K562 (cell line): ENCODE results near the gene ZFYVE21. TPM values are rescaled to one million over a fixed set of nuclear protein-coding genes. Genes with fewer than 3 reads are reported as not detected.

Experiments used
- ATAC-seq: fragments of 200-7000 bp; cut with Tn5 transposase; 3 replicates; pipeline ENCODE4 v1.9.1; 2020; ENCODE audit warnings: moderate library complexity
- BruUV-seq: library from RNA; stranded (reverse); fragments of 400-500 nt; replicated peaks from 2 replicates; lab custom pipeline; 2021; lab: Mats Ljungman, UMichigan
- CTCF ChIA-PET: fragments of 300-600 bp; formaldehyde crosslinking; extraction: SDS; loops from one replicate; lab custom pipeline; 2021; ENCODE audit warnings: low intra/inter-chr PET ratio; lab: Yijun Ruan, JAX
- POLR2A ChIA-PET: fragments of 300-600, 350-650 bp; sonication (Branson Sonifier 250); formaldehyde crosslinking; extraction: SDS; loops from one replicate; lab custom pipeline; 2021; ENCODE audit warnings: antibody characterized with exemption, inconsistent platforms; lab: Yijun Ruan, JAX
- DNase-seq, 4 experiments: peaks; one replicate each; pipeline versions ENCODE4 v3.0.0 to v3.0.0-alpha.2; 2011 to 2018; ENCODE audit warnings: low spot score in 3 of 4, mixed read lengths in 3 of 4; ENCODE audit errors: extremely low read depth in 1 of 4
- FAIRE-seq: peaks from 2 replicates; lab custom pipeline; 2011; peaks lifted over from hg19 to GRCh38; lab: Jason Lieb, UNC
- H2AFZ ChIP-seq: 2 replicates; pipeline ENCODE4 v1.6.0; 2011; ENCODE audit warnings: low read depth, low read length, control low read depth, inconsistent platforms
- H3K27ac ChIP-seq: fragments of 200-600 bp; 3 replicates; pipeline ENCODE4 v1.8.0; 2011; ENCODE audit warnings: low read depth, mild to moderate bottlenecking, control low read depth, inconsistent platforms, low read length, moderate library complexity, mixed read lengths; ENCODE audit errors: extremely low read depth
- H3K27me3 ChIP-seq, 2 experiments: fragments of 300-600 bp in 1 of 2; 2 replicates in 1 of 2; 3 replicates in 1 of 2; pipeline versions ENCODE4 v1.6.0 to v1.8.0; 2011; ENCODE audit warnings: inconsistent platforms in 2 of 2, low read length in 2 of 2, mild to moderate bottlenecking in 1 of 2, mixed read lengths in 1 of 2, moderate library complexity in 1 of 2; ENCODE audit not compliant: control insufficient read depth in 2 of 2, insufficient read depth in 2 of 2
- H3K36me3 ChIP-seq: fragments of 300-600 bp; 3 replicates; pipeline ENCODE4 v1.8.0; 2011; ENCODE audit warnings: mild to moderate bottlenecking, low read length, inconsistent platforms; ENCODE audit not compliant: control insufficient read depth, insufficient read depth
- H3K4me1 ChIP-seq, 2 experiments: fragments of 200-600 bp in 1 of 2; replicated peaks in 1 of 2; 2 replicates in 1 of 2; 3 replicates in 1 of 2; pipeline versions ENCODE4 v1.5.1 to v1.8.0; 2011; ENCODE audit warnings: inconsistent platforms in 2 of 2, low read length in 2 of 2, mild to moderate bottlenecking in 1 of 2, mixed read lengths in 1 of 2, moderate library complexity in 1 of 2; ENCODE audit not compliant: control insufficient read depth in 2 of 2, insufficient read depth in 2 of 2
- H3K4me2 ChIP-seq: 2 replicates; pipeline ENCODE4 v1.6.1; 2011; ENCODE audit warnings: low read length, control low read depth, inconsistent platforms, mixed read lengths; ENCODE audit not compliant: insufficient read depth
- H3K4me3 ChIP-seq: fragments of 200-600 bp; sonication (generic), shearing (Covaris generic); 2 replicates; pipeline ENCODE4 v1.5.1; 2016; ENCODE audit warnings: control low read depth, inconsistent platforms
- H3K79me2 ChIP-seq: fragments of 200-600 bp; 3 replicates; pipeline ENCODE4 v1.8.0; 2011; ENCODE audit warnings: low read length, inconsistent platforms; ENCODE audit not compliant: control insufficient read depth, insufficient read depth
- H3K9ac ChIP-seq, 2 experiments: 2 replicates each; pipeline versions ENCODE4 v1.6.0 to v1.6.1; 2011; ENCODE audit warnings: low read depth in 2 of 2, low read length in 2 of 2, control low read depth in 1 of 2, inconsistent platforms in 1 of 2, mild to moderate bottlenecking in 1 of 2, mixed read lengths in 1 of 2; ENCODE audit not compliant: insufficient read depth in 1 of 2
- H3K9me1 ChIP-seq: one replicate; pipeline ENCODE4 v1.6.0; 2011; ENCODE audit warnings: inconsistent platforms, mild to moderate bottlenecking, low read length, moderate library complexity; ENCODE audit not compliant: control insufficient read depth, insufficient read depth
- H3K9me3 ChIP-seq: replicated peaks from 2 replicates; pipeline ENCODE4 v1.5.1; 2011; ENCODE audit warnings: low read depth, low read length, inconsistent platforms; ENCODE audit not compliant: control insufficient read depth, insufficient read depth
- H4K20me1 ChIP-seq: replicated peaks from 2 replicates; pipeline ENCODE4 v1.6.1; 2011; ENCODE audit warnings: low read length, inconsistent platforms, mixed read lengths; ENCODE audit not compliant: control insufficient read depth, insufficient read depth
- ELF4 ChIP-seq: fragments of 450-650 bp; formaldehyde crosslinking; IDR thresholded peaks from 2 replicates; pipeline ENCODE4 v1.4.0; 2022; ENCODE audit warnings: missing genetic modification characterization
- EWSR1 ChIP-seq: fragments of 450-650 bp; IDR thresholded peaks from 2 replicates; pipeline ENCODE4 v1.6.1; 2018; ENCODE audit warnings: borderline replicate concordance, mild to moderate bottlenecking, low read depth, moderate library complexity; ENCODE audit not compliant: partially characterized antibody
- HMGN3 ChIP-seq: IDR thresholded peaks from 2 replicates; pipeline ENCODE4 v1.6.1; 2011; ENCODE audit warnings: borderline replicate concordance, low read depth, mild to moderate bottlenecking, mixed read lengths, low read length; ENCODE audit not compliant: insufficient read length; ENCODE audit errors: extremely low read depth
- MYC ChIP-seq, 2 experiments: fragments of 250-450 bp in 1 of 2; sonication (Bioruptor Pico) in 1 of 2; IDR thresholded peaks; 2 replicates each; pipeline versions ENCODE4 v1.5.1 to v1.6.1; 2012 to 2021; ENCODE audit warnings: low read depth in 2 of 2, borderline replicate concordance in 1 of 2, improper control_type of control experiment in 1 of 2, low read length in 1 of 2, mild to moderate bottlenecking in 1 of 2, moderate library complexity in 1 of 2
- NELFE ChIP-seq: IDR thresholded peaks from 2 replicates; pipeline ENCODE4 v1.6.1; 2011; ENCODE audit warnings: mild to moderate bottlenecking; ENCODE audit not compliant: insufficient read depth, insufficient read length
- PHB ChIP-seq: fragments of 250-450 bp; sonication (Bioruptor Pico); IDR thresholded peaks from 2 replicates; pipeline ENCODE4 v1.5.0; 2021
- SNAPC5 ChIP-seq: fragments of 250-450 bp; sonication (Bioruptor Pico); IDR thresholded peaks from 2 replicates; pipeline ENCODE4 v1.8.0; 2021; ENCODE audit warnings: moderate library complexity, mild to moderate bottlenecking, inconsistent platforms
- SP2 ChIP-seq: IDR thresholded peaks from 2 replicates; pipeline ENCODE4 v1.6.1; 2011; ENCODE audit warnings: mild to moderate bottlenecking, low read depth, low read length, moderate library complexity; ENCODE audit not compliant: poor library complexity, severe bottlenecking; ENCODE audit errors: extremely low read depth
- THAP12 ChIP-seq: fragments of 250-450 bp; sonication (Bioruptor Pico); IDR thresholded peaks from 2 replicates; pipeline ENCODE4 v1.9.0; 2021; ENCODE audit warnings: mild to moderate bottlenecking, inconsistent platforms
- ZBTB33 ChIP-seq: sonication (generic); formaldehyde crosslinking; IDR thresholded peaks from 2 replicates; pipeline ENCODE4 v1.8.1; 2023; ENCODE audit warnings: mild to moderate bottlenecking, missing genetic modification reagents
- ZBTB7A ChIP-seq: IDR thresholded peaks from 2 replicates; pipeline ENCODE4 v1.6.1; 2011; ENCODE audit warnings: low read depth, mild to moderate bottlenecking, low read length, moderate library complexity, borderline replicate concordance; ENCODE audit not compliant: control insufficient read depth
- ZNF12 ChIP-seq: sonication (generic); formaldehyde crosslinking; IDR thresholded peaks from 2 replicates; pipeline ENCODE4 v1.4.0; 2020; ENCODE audit warnings: mild to moderate bottlenecking, missing genetic modification reagents
- WGBS: fragments of 100-300 bp; shearing (Covaris generic); methylation state at CpG from one replicate; pipeline ENCODE4 v1.1.6; 2016; ENCODE audit warnings: low coverage, mixed read lengths; ENCODE audit not compliant: insufficient coverage; ENCODE audit errors: missing lambda C conversion rate; 5-methylcytosine and 5-hydroxymethylcytosine counted together
- in situ Hi-C: fragments of 300-500 bp; cut with MboI; formaldehyde crosslinking; loops from 4 replicates; pipeline ENCODE4 v1.15.0; 2018; ENCODE audit warnings: inconsistent platforms, mixed read lengths
- intact Hi-C: fragments of 100-400 bp; cut with micrococcal nuclease; formaldehyde crosslinking; loops from 2 replicates; pipeline ENCODE4 v1.14.2; 2022
- polyA plus RNA-seq, 8 experiments: library from polyadenylated mRNA; depleted of rRNA in 4 of 8; stranded (reverse) in 5 of 8; unstranded in 3 of 8; fragments of >200 nt; fragmentation: Nextera tagmentation in 2 of 8; fragmentation: Illumina TruSeq in 1 of 8; extraction: Ambion mirVana in 2 of 8; extraction: Trizol in 1 of 8; gene quantifications; 2 replicates each; pipeline versions ENCODE4 v1.2.1 to v1.2.3, GENCODE V29; 2011 to 2014; ENCODE audit warnings: inconsistent platforms in 1 of 8, missing spikeins in 1 of 8
- total RNA-seq, 7 experiments: library from RNA; depleted of rRNA in 6 of 7; stranded (reverse); fragments of >200 nt in 6 of 7; fragmentation: Illumina TruSeq in 2 of 7; extraction: Trizol in 2 of 7; gene quantifications; 2 replicates each; pipeline versions ENCODE4 v1.2.1 to v1.2.3, GENCODE V29; 2011 to 2021; ENCODE audit warnings: low replicate concordance in 1 of 7

Gene ZFYVE21
- total and polyA plus RNA-seq, 9 of the 15 experiments (the other 6 are each of a cell fraction or from before 2014, with no cell fraction given) = 0.90 to 23.1 (median 15.6) TPM

GRCh38 chr14:103688906-103689902 is 26.4 kb upstream of the ZFYVE21 start:
- no peak for FAIRE-seq
- Histone ChIP-seq H3K4me2 (no peak overlapping the region), H3K9me3 (no peaks in the 10 kb centered on the region), H3K79me2 (no peaks in the 10 kb centered on the region), H2AFZ (no peak overlapping the region), H3K4me3 (no peak overlapping the region), H4K20me1 (no peaks in the 10 kb centered on the region)
- no peak for ATAC-seq
- in situ Hi-C loops = no loop called here
- no TSS peak for BruUV-seq
- TF ChIP-seq PHB = no peak
- no peak for TF ChIP-seq HMGN3
- TF ChIP-seq ZBTB33 (CRISPR knock-in tag) = no peak
- no peak for TF ChIP-seq EWSR1
- no peak for TF ChIP-seq ZNF12 (CRISPR knock-in tag)
- TF ChIP-seq NELFE = no peak
- no peak for TF ChIP-seq THAP12 (CRISPR knock-in tag)
- TF ChIP-seq MYC (IDR thresholded peaks at IDR 0.05; ENCODE audit: low read depth, low read length) = no peak
- no peak for TF ChIP-seq MYC (CRISPR knock-in tag; IDR thresholded peaks at IDR 0.05; ENCODE audit: borderline replicate concordance, low read depth)
- TF ChIP-seq SNAPC5 (CRISPR knock-in tag) = no peak
- no peak for TF ChIP-seq SP2
- no peak for TF ChIP-seq ELF4 (CRISPR knock-in tag)
- no peak for TF ChIP-seq ZBTB7A
- TF ChIP-seq, all 486 proteins: peak for 0
- ChIA-PET CTCF (no interaction called here), POLR2A (interaction anchor here (0.6 kb wide), 1 partner anchor 270 kb away, joined by 3 read pairs; no protein-coding TSS in a partner anchor)
- Histone ChIP-seq H3K27me3 (no peaks in the 10 kb centered on the region), H3K9me1 (no peaks in the 10 kb centered on the region), H3K9ac (no peak overlapping the region), H3K27ac (no peak overlapping the region), H3K4me1 (peaks cover 0 to 3% of the 10 kb centered on the region in 2 experiments; a peak in 1 of 5 replicates), H3K36me3 (peaks cover 64% of the 10 kb centered on the region; the same call in 1 of the 3 replicates)
- no peak for DNase-seq
- WGBS = 89% methylated on average over 15 of the region's 16 CpGs
- intact Hi-C loops = loop anchor here (10.0 kb wide), 1 partner anchor 114 kb away; no protein-coding TSS in a partner anchor
